Measurements from ENCODE around the gene AMPD3. TPM values are rescaled to one million over a fixed set of nuclear protein-coding genes. Genes with fewer than 3 reads are reported as not detected.

AMPD3 gene
- total RNA-seq, 4 donors from 2014 or later, result 104 to 185 (median 112) TPM

DNA sequence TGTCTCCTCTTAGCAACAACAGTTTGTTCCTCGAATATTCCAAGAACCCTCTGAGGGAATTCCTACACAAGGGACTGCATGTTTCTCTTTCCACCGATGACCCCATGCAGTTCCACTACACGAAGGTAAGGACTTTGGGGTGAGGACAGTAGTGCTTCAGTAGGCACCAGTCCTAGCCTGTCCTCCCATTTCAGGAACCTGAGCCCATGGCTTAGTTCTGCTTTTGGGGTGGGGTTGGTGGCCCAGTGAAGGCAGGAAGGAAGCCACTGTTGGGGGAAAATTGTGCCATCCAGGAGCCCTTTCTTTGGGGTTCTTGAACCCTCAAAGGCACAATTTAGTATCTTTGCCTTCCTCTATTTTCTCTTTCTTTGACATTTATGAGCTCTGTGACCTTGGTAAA, 47.7 kb downstream of the AMPD3 start:
- intact Hi-C loops (cut with DNase I; ENCODE audit: low total_unique reads) (no loop called here), in situ Hi-C loops (cut with MboI; ENCODE audit: low sequenced_read_pairs in 4 of 4) (loop anchor here in 1 of 4 donors (25.0 kb wide), 1 partner anchor 235 kb away; no protein-coding TSS in a partner anchor)
- DNase-seq (no peak), ATAC-seq (no peak)
- Histone ChIP-seq H3K36me3 (peaks cover 0 to 90% of the 10 kb centered on the region in 2 donors), H3K27me3 (no peaks in the 10 kb centered on the region), H3K9me3 (no peaks in the 10 kb centered on the region), H3K4me1 (no peaks in the 10 kb centered on the region), H3K27ac (no peak overlapping the region), H3K4me3 (no peak overlapping the region)
- TF ChIP-seq, protein P1, sequence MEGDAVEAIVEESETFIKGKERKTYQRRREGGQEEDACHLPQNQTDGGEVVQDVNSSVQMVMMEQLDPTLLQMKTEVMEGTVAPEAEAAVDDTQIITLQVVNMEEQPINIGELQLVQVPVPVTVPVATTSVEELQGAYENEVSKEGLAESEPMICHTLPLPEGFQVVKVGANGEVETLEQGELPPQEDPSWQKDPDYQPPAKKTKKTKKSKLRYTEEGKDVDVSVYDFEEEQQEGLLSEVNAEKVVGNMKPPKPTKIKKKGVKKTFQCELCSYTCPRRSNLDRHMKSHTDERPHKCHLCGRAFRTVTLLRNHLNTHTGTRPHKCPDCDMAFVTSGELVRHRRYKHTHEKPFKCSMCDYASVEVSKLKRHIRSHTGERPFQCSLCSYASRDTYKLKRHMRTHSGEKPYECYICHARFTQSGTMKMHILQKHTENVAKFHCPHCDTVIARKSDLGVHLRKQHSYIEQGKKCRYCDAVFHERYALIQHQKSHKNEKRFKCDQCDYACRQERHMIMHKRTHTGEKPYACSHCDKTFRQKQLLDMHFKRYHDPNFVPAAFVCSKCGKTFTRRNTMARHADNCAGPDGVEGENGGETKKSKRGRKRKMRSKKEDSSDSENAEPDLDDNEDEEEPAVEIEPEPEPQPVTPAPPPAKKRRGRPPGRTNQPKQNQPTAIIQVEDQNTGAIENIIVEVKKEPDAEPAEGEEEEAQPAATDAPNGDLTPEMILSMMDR (IDR thresholded peaks at IDR 0.05 in 4 of 5, conservative IDR thresholded peaks at IDR 0.05 in 1 of 5), result no peak
- no peak for TF ChIP-seq POLR2A (IDR thresholded peaks at IDR 0.05)

DNA sequence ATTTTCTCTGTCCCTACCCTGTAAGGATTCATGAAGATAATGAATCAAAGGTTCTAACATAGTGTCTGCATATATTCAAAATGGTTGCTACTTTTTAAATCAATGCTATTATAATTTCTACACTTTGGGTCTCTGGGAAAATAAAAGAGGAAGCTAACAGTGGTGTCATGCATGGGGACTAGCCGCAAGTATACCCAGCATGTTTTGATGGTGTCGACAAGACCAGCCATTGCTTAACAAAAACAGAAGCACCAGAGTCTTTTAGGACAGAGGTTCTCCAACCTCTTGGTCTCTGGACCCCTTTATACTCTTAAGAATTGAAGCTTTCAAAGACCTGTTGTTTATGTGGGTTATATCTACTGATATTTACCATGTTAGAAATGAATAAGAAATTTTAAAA, 48.2 kb downstream of the AMPD3 start:
- TF ChIP-seq POLR2A (IDR thresholded peaks at IDR 0.05), result no peak
- TF ChIP-seq, protein P1 (IDR thresholded peaks at IDR 0.05 in 4 of 5, conservative IDR thresholded peaks at IDR 0.05 in 1 of 5), result no peak
- in situ Hi-C loops (cut with MboI; ENCODE audit: low sequenced_read_pairs in 4 of 4), result loop anchor here in 1 of 4 donors (25.0 kb wide), 1 partner anchor 234 kb away; no protein-coding TSS in a partner anchor
- ATAC-seq, result no peak
- H3K36me3 ChIP-seq, result peaks cover 0 to 86% of the 10 kb centered on the region in 2 donors
- H3K4me1 ChIP-seq, result no peaks in the 10 kb centered on the region
- H3K4me3 ChIP-seq, result no peak overlapping the region
- H3K27me3 ChIP-seq, result no peaks in the 10 kb centered on the region
- H3K9me3 ChIP-seq, result no peaks in the 10 kb centered on the region
- no peak for DNase-seq
- H3K27ac ChIP-seq, result no peak overlapping the region
- intact Hi-C loops (cut with DNase I; ENCODE audit: low total_unique reads), result no loop called here

DNA sequence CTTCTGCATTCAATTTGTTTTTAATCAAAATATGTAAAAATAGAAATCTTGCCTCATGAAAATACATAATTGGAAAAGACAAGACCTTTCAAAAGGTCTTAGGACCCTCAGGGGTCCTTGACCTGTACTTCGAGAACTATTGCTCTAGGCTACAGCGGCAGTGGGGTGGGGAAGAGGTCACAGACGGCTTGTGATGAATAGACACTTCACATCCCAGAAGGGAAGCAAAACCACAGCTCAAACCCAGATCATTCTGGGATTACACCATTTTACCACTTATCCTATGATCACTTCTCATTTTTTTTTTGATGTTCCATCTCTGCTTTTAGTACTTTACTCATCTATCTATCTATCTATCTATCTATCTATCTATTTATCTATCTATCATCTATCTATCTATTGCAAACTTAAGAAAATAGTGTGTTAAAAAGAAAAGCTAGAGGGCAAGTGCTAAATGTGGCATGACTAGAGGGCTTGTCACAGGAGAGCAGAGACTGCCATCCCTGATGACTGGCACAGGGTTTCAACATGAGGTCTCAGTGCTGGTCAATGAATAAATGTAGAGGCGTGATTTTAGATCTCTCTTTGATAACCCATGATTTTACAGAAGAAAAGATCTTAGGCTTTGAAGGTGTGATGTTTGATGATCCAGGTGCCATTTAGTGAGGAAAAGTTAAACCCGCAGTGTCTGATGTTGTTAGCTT, 48.9 kb downstream of the AMPD3 start:
- intact Hi-C loops (cut with DNase I; ENCODE audit: low total_unique reads), result no loop called here
- Histone ChIP-seq H3K9me3 (no peaks in the 10 kb centered on the region), H3K36me3 (peaks cover 0 to 78% of the 10 kb centered on the region in 2 donors), H3K4me1 (no peaks in the 10 kb centered on the region), H3K4me3 (no peak overlapping the region), H3K27ac (no peak overlapping the region), H3K27me3 (no peaks in the 10 kb centered on the region)
- in situ Hi-C loops (cut with MboI; ENCODE audit: low sequenced_read_pairs in 4 of 4), result loop anchor here in 1 of 4 donors (25.0 kb wide), 1 partner anchor 233 kb away; no protein-coding TSS in a partner anchor
- ATAC-seq (no peak), DNase-seq (no peak)
- no peak for TF ChIP-seq POLR2A (IDR thresholded peaks at IDR 0.05)
- TF ChIP-seq, protein P1 (IDR thresholded peaks at IDR 0.05 in 4 of 5, conservative IDR thresholded peaks at IDR 0.05 in 1 of 5), result no peak

DNA sequence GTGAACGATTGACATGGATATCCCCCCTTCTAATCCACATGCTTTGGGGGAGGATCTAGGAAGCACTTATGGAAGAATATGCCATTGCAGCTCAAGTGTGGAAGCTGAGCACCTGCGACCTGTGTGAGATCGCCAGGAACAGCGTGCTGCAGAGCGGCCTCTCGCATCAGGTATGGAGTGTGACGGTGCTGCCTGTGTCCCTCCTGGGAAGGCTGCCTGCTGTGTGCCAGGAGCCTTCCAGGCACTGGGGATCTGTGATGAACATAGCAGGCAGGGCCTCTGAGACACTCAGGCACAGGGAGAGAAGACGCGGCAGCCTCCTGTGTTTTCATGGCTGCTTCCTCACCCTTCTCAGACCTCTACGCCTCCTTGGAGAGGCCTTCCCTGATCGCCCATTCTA, 49.4 kb downstream of the AMPD3 start:
- H3K4me3 ChIP-seq, result no peak overlapping the region
- no peaks in the 10 kb centered on the region for H3K27me3 ChIP-seq
- no peak for DNase-seq
- peaks cover 0 to 73% of the 10 kb centered on the region in 2 donors for H3K36me3 ChIP-seq
- in situ Hi-C loops (cut with MboI; ENCODE audit: low sequenced_read_pairs in 4 of 4), result loop anchor here in 1 of 4 donors (25.0 kb wide), 1 partner anchor 233 kb away; no protein-coding TSS in a partner anchor
- no peak for ATAC-seq
- no peaks in the 10 kb centered on the region for H3K9me3 ChIP-seq
- intact Hi-C loops (cut with DNase I; ENCODE audit: low total_unique reads), result no loop called here
- no peaks in the 10 kb centered on the region for H3K4me1 ChIP-seq
- no peak for TF ChIP-seq POLR2A (IDR thresholded peaks at IDR 0.05)
- TF ChIP-seq, protein P1 (IDR thresholded peaks at IDR 0.05 in 4 of 5, conservative IDR thresholded peaks at IDR 0.05 in 1 of 5), result no peak
- H3K27ac ChIP-seq, result no peak overlapping the region
